Embryonic facial prominence (tissue), 1 donor: ENCODE results near the gene SNPH.
A peak's percentile ranks its signal among the peaks of the same experiment; 100 is the strongest.

Experiments
- DNase-seq: peaks from one replicate; pipeline ENCODE4 v3.0.0-alpha.2; 2016; ENCODE audit errors: extremely low spot score

SNPH gene

DNA sequence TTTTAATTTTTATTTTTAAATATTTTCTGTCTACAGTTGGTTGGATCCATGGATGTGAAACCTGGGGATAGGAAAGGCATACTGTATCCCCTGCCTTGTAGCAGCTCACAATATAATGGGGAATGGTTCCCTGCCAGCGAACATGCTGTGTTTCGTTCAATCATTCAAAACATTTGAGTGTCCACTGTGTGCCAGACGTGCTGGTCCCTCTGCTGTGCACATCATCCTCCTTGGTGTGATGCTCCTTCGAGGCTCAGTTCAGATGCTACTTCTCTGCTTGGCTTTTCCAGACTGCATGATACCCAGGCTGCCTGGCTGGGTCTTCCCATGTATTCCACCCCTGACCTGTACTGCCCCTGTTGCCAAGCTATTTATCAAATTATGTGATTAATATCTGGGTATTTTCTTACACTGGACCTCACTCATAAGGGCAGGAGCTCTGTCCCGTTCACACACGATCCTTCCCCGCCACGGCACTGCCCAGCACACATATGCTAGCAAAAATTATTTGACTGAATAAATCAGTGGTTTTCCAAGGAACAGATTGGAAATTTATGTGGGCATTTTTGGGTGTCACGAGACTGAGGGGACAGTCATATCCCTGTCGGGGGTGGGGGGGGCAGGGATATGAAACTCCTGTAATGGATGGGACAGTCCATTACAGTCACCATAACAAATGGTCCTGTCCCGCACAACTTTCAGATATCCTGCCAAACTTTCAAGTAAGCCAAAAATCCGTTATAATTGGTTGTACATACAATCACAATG is 57.9 kb downstream of the SNPH start:
- DNase-seq: no peak

DNA sequence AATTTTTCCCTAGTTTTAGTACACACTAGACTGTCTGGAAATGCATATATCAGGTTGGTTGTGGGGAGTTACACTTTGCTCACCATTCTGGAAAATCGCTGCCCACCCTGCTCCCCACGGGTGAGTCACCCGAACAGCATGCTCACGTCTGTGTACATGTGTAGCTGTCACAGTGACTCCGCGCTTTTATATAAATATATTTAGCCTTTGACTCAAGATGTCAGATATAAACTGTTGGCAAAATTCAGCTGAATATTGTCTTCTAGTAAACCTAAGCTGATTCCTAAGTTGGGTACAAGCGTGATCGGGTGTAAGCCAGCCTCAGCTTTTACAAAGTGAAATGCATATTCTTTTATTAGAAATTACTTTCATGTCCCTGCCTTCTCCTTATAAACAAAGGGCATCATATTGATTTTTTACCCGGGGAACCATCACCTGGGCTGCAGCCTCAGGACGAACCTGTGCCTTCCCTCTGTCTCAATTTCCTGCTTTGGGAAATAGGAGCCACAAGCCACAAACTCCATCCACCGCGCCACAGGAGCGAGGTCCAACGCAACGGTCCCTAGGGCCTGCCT is 58.6 kb downstream of the SNPH start:
- DNase-seq: no peak

DNA sequence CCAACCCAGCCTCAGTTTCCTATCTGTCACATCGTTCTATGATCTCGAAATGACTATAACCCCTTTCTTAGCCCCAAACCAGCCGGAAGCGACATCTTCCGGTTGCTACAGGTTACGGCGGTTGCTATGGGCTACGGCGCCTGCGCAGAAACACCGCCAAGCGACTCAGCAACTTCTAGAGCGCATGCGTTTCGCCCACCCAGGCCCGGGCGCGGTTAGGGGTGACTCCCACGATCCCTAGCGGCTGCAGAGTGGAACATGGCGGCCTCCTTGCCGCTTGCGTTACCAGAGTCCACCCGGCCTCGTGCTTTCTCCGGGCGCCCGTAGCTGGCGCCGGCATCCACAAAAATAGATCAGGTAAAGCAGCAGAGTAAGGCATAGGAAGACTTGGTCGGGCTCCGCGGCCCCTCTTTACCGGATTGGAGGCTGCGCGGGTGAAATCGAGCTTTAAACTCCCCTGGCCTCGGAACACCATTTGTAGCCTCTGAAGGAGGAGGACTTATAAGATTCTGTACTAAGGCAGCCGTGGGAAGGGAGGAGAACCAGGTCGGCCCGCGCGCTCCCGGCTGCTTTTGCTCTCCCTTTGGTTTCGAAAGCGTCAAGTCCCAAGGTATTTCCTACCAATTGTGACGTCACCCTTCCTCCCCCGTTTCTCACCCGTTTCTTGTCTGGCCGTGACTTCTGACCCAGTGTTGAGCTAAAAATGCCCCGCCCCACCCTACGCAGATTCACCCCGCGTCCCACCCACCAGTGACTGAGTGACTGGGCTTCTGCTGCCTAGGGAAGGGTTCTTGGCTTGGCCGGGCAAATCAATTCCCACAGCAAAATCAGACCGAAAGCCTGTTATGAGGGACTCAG is 59.3 kb downstream of the SNPH start:
- peak; percentile 93 for DNase-seq

DNA sequence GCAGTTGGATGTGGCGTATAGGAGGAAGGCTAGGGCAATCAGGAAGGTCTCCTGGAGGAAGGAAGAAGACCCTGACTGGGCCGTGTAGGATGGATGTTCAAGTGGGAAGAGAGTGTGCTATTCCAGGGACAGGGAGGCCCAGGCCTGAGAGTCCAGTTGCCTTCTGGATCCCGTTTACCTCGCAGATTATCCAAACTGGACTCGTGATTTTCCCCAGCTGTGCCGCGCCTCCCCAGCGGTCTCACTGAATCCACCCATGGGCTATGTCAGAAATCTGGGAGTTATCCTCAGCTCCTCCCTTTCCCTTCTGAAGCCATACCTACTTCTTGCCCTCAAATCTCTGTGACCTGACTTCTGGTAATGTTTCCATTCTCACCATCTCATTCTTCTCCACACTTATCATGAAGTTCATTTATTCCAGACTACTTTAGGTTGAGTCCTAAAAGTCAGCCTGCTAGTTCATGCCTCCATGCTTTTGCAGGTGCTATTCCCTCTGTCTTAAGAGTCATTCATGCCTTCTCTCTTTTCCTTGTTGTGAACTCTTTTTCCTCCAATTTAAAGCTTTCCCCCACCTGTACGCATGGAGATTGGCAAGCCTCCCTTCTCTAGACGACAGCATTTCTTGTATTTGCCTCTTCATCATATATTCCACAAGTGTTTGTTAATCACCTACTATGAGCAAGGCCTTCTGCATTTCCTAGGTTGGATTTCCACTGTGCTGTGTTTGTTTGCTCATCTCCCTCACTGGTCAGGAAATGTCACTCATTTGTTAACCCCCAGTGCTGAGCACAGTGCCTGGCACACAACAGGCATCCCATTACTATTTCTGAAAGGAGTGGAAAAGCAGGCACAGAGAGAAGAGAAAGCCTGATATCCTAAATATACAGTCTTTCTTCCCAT is 60.2 kb downstream of the SNPH start:
- no peak for DNase-seq

DNA sequence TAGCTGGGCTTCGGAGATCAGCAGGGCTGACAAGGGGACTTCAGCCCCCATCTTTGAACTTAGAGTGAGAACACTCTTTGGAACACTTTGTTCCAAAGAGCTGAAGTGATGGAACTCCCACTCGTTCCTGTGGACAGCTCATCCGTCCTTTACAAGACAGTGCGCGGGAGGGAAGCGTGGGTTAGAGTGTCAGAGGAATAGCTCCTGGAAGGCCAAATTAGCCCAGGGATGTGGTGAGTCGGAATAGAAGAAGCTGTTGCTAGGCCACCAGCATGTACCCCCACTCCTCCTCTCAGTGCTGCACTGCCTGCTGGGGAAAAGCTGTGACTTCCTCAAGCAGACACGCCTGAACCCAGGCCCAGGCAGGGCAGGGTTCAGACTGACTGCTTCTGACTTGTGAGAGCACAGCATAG is 61.2 kb downstream of the SNPH start:
- DNase-seq: no peak

DNA sequence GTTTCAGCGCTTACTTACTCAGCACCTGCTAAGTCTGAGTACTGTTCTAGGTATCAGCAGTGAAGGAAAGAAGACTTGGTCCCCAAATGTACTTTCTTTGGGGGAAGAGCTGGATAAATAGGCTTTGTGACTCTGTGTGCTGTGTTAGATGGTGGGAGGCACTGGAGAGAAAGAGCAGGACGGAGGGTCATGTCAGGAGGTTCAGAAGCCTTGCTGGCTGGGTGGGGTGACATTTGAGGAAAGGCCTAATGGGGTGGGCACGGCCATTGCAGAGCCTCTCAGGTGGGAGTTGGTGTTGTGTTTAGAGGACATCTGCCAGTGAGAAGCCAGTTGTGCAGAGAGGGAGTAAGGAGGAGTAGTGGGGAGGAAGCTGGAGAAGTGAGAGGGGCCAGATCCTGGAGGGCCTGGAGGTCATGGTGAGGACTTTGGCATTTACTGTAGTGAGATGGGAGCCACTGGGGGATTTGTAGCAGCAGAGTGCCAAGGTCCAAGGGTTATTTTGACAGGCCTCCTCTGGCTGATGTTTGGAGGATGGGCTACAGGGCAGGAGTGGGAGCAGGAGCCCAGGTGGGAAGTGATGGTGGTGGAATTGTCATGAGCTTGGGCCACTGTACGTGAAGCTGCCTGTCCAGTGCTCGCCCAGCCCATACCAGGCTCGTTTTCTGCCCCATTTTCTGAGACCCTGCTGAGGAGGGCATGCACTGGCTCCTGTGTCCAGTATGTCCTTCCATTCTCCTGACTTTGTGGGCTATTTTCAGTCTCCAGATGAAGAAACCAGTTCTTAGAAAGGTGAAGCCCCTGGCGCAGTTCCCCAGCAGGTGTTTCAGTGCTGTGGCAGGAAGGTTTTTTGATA is 62.0 kb downstream of the SNPH start:
- no peak for DNase-seq

DNA sequence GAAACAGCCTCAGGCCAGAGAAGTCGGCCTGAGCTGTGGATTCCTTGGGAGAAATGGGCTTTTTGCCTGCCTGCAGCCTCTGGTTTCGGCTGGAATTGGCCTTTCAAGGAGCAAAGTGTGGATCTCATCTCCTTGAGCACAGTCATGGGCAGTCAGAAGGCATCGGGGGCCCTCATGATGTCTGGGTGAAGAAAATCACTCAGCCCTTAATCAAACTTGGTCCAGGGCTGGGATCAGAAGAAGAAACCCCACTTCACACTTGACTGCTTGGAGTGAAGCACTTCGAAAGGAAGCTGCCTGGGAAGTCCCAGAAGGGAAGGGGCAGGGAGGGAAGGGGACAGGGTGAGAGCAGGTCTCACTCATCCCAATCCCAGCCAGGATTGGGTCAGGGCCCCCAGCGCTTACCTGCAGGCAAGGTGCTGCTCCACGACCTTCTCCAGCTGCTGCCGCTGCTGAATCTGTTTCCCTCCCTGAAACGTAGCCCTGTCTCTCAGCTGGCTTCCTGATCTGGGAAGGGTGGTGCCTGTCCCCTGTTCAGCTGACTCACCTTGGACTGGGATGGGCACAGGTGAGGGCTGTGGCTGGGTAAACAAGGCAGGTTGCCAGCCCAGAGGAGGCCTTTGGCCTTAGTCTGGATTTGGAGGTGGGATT is 62.7 kb downstream of the SNPH start, which contains the start of gene SDCBP2:
Gene SDCBP2, minus strand, starts transcription at position 460 of the 651 bp plus-strand sequence. CDS start 8,723 bp downstream, outside the sequence.
- DNase-seq: no peak

DNA sequence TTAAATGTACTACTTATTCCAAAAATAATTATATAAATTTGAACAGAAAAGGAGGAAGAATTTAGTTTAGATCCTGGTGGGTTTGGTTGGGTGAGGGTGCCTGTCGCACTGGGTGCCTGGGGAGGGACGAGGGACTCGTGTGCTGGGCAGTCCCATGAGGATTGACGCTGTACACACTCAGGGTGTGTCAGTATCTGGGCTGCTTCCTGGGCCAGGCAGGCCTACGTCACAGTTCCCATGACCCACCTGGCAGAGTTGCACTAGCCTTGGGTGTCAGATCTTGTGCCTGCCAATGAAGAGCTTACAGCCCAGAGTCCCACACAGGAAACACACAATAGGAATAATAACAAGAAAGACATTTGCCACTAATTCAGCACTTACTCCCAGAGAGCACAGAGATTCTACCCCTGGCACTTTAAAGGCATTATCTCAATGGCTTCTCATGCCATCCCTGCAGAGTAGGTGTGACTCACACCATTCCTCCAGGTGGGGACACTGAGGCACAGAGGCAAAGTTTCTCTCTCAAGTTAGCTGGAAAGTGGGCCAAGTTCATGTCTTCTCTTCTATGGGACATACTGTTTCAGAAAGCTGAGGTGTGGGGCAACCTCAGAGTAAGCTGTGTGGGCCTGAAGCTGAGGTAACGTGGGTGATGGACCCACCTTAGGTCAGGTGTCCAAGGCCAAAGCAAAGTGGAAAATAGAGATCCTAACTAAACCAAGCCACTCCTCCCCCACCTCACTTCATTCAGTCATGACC is 64.2 kb downstream of the SNPH start:
- no peak for DNase-seq

DNA sequence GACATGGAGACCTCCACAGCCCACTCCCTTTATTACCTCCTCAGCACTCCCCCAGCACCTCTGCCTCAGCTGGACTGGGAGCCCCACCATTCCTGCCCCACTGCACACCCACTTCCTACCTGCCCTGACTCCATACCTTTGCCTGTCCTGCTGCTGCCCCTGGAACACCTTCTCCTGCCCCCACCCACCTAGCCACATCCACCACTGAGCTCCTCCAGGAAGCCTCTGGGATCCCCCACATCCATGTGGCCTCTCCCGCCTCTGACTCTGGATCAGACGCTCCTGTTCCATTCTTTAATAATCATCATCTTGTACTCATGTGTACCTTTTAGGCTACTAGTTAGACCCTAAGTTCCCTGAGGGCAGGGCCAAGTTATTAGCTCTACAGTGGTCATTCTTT is 65.0 kb downstream of the SNPH start:
- DNase-seq: no peak

DNA sequence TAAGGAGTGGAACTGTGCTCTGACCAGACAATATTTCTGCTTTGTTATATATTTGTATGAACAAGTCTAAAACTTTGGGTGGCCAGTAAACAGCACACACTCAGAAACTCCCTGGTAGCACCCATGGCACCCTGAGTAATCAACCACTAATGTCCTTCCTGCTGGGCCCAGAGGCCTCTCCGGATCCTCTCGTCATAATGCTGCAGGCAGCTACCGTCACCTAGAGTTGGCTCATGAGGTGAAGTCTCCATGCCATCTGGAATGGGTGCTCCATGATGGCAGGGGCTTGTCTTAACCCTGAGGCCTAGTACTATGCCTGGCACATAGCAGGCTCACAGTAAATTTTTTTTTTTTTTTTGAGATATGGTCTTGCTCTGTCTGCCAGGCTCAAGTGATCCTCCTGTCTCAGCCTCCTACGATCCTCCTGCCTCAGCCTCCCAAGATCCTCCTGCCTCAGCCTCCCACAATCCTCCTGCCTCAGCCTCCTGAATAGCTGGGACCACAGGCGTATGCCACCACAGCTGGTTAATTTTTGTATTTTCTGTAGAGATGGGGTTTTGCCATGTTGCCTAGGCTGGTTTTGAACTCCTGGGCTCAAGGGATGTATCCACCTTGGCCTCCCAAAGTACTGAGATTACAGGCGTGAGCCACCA is 65.8 kb downstream of the SNPH start:
- no peak for DNase-seq

DNA sequence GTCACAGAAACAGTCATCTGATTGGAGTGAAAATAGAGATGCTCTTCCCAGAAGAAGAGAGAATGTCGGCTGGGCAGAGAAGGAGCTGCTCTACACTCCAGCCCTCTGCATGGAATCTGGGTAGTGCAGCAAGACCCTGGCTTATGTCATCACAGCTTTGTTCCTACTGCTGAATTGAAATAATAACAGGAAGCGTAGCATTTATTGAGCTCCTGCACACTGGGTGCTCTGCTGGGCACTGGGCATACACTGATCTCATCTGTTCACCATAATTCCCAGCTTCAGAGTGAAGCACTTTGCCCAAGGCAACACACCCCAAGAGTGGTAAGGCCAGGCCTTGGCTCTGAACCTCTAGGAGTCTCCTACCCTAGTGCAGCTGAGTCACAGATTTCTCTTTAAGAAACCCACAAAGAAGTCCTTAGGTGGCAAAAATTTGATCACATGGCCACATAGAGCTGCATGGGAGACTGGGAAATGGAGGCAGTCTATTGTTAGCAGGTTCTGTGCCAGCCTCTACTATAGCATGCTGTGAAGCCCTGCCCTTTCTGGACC is 66.7 kb downstream of the SNPH start:
- no peak for DNase-seq

DNA sequence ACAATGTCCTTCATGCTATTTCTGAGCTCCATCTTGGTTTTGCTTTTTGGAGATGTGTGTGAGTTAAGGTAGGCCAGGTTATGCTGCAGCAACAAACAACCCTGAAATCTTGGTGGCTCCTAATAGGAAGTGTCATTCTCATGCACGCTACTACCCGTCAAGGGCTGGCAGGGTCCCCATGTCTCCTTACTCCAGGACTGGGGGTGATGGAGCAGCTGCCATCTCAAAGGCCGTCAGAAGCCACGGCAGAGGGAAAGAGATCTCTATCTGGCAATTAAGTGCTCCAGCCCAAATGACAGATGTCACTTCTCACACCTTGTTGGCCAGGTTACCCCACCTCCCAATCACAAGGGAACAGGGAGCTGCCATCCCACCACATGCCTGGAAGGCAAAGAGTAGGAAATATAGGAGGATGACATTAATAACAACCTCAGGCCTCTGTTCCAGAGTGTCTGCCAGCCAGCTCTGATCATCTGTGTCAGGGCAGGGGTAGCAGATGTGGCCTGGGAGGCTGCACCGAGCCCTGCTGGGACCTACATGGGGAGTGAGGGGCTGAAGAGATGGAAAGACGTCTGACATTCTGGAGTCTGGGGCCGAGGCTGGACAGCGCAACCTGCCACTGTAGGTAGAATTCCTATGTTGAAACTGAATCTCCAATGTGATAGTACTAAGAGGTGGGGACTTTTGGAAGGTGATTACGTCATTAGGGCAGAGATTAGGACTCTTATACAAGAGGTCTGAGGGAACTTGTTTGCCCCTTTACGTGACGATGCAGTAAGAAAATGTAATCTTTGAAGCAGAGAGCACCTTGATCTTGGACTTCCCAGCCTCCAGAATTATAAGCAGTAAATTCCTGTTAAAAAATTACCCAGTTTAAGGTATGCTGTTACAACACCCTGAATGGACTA is 67.6 kb downstream of the SNPH start:
- DNase-seq: no peak

DNA sequence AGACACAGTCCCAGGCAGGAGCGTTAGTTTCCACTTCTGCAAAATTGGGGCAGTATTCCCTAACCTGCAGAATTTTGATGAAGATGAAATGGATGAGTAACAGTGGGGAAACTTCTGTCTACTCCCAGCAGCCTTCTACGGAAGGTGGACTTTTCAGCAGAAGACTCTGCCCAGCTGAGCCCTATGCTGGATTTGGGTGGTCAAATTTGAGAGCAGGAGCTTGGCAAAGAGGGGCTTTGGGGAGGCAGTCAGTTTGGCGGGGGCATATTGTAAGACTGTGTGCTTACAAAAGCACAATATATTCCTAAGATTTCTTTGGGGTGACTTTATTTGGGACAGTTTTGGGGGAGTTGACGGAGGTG is 68.3 kb downstream of the SNPH start:
- no peak for DNase-seq

DNA sequence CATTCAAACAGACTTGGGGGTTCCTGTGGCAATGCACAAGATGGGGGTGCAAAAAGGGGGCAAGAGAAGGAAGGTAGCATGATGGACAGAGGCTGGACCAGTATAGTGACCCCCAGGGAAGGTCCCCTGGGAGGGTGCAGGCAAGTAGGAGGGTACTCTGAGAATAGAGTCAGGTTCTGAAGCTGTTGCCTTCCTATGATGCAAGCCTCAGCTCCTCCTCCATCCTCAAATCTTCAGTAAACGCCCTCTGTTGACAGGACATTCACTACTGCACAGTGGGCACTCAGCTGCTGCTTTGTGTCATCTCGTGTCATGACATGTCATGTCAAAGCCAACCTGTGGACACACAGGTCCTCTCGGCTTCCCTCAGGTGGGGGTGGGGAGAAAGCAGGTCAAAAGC is 68.7 kb downstream of the SNPH start:
- DNase-seq: no peak

DNA sequence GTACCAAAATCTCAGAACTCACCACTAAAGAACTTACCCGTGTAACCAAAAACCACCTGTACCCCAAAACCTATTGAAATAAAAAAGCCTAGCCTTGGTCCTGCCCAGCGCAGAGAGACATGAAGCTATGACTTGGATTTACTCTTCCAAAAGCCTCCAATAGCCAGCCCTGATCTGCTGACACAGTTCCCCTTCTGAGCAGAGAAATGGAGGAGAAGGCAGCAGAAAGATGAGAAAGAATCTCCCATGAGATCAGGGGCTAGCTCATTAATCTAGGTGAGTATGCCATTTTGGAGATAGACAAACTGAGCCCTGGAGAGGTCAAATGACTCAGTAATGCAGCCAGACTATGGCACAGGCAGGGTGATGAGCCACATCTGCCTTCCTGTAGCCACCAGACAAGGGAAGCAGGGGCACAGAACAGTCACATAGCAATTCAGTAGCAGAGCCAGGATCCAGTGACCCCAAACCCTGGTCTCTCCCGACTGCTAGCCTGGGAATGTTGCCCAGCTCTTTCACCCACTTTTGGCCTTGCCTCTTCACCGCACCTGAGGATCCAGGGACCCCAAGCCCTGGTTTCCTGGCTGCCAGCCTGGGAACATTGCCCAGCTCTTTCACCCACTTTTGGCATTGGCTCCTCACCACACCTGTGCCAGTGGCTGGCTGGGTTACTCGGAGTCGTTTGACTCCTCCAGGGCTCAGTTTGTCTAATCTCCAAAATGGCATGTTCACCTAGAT is 70.0 kb downstream of the SNPH start:
- DNase-seq: no peak

DNA sequence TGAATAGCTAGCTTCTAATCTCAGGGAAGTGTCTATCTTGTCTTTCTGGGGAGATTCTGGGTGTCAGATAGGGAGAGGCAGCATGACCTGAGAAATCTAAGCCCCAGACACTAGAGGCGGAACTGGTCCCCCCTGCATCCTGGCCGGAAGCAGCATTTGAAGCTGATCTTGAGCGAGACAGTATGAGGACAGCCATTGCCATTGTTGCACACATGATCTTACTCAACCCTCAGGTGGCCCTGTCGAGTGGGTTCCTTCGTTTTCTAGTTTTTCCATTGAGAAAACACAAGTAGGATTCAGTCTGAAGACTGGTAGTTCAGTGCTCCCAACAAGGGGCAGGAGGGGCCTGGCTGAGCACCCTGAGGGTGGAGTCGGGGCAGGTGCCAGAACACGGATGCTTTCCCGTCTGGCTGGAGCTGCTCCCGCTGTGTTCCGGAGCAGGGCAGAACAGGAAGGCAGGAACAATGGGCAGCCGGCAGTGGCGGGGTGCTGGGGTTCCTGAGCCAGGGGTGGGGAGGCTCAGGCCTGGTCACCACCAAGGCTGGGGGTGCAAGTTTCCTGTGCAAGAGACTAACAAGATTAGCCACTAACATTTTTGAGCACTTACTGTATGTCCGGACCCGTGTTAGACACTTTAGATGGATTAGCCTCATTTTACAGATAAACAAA is 70.7 kb downstream of the SNPH start:
- no peak for DNase-seq
